Skeletal muscle satellite cell (primary cell): Measurements from ENCODE around the gene PHF3.

Experiments
- H3K27me3 ChIP-seq: 2 replicates; pipeline ENCODE4 v1.7.0; 2013; ENCODE audit warnings: low read length; ENCODE audit not compliant: control insufficient read depth, insufficient read depth
- H3K36me3 ChIP-seq: 2 replicates; pipeline ENCODE4 v1.7.0; 2013; ENCODE audit warnings: mild to moderate bottlenecking, control low read depth, low read length; ENCODE audit not compliant: insufficient read depth
- H3K4me1 ChIP-seq: 2 replicates; pipeline ENCODE4 v1.7.0; 2013; ENCODE audit warnings: low read length; ENCODE audit not compliant: control insufficient read depth, insufficient read depth
- H3K4me2 ChIP-seq: 2 replicates; pipeline ENCODE4 v1.7.0; 2013; ENCODE audit warnings: mild to moderate bottlenecking, low read length
- H3K4me3 ChIP-seq: 2 replicates; pipeline ENCODE4 v1.7.0; 2013; ENCODE audit warnings: low read length
- H3K9ac ChIP-seq: 2 replicates; pipeline ENCODE4 v1.7.0; 2013; ENCODE audit warnings: mild to moderate bottlenecking, low read depth, low read length, moderate library complexity
- H3K9me3 ChIP-seq: replicated peaks from 2 replicates; pipeline ENCODE4 v1.7.0; 2013; ENCODE audit warnings: mild to moderate bottlenecking, control low read depth, low read length

The PHF3 gene

GRCh38 chr6:63677282-63677681, 41.7 kb downstream of the PHF3 start:
- H3K4me2 ChIP-seq: no peak overlapping the region
- no peaks in the 10 kb centered on the region for H3K36me3 ChIP-seq
- H3K4me1 ChIP-seq: no peaks in the 10 kb centered on the region
- no peak overlapping the region for H3K9ac ChIP-seq
- H3K27me3 ChIP-seq: no peaks in the 10 kb centered on the region
- H3K9me3 ChIP-seq: no peaks in the 10 kb centered on the region
- no peak overlapping the region for H3K4me3 ChIP-seq

- no peak overlapping the region for H3K4me2 ChIP-seq
- H3K9ac ChIP-seq: no peak overlapping the region
- no peaks in the 10 kb centered on the region for H3K27me3 ChIP-seq
- H3K9me3 ChIP-seq: no peaks in the 10 kb centered on the region
- no peak overlapping the region for H3K4me3 ChIP-seq
- H3K4me1 ChIP-seq: no peaks in the 10 kb centered on the region
- H3K36me3 ChIP-seq: peaks cover 8% of the 10 kb centered on the region
Measured at GRCh38 chr6:63683071-63683603, 47.5 kb downstream of the PHF3 start.

- Histone ChIP-seq H3K36me3 (peaks cover 8% of the 10 kb centered on the region), H3K9ac (no peak overlapping the region), H3K27me3 (no peaks in the 10 kb centered on the region), H3K4me1 (no peaks in the 10 kb centered on the region), H3K4me2 (no peak overlapping the region), H3K9me3 (no peaks in the 10 kb centered on the region), H3K4me3 (no peak overlapping the region)
Measured at GRCh38 chr6:63685446-63686379, 50.1 kb downstream of the PHF3 start.

GRCh38 chr6:63689421-63689820, 53.8 kb downstream of the PHF3 start:
- Histone ChIP-seq H3K4me1 (no peaks in the 10 kb centered on the region), H3K9me3 (no peaks in the 10 kb centered on the region), H3K4me3 (no peak overlapping the region), H3K36me3 (peaks cover 5% of the 10 kb centered on the region), H3K9ac (no peak overlapping the region), H3K27me3 (no peaks in the 10 kb centered on the region), H3K4me2 (no peak overlapping the region)

GRCh38 chr6:63690221-63690620, 54.6 kb downstream of the PHF3 start:
- Histone ChIP-seq H3K27me3 (no peaks in the 10 kb centered on the region), H3K36me3 (no peaks in the 10 kb centered on the region)

GRCh38 chr6:63705707-63706106, 70.1 kb downstream of the PHF3 start:
- H3K27me3 ChIP-seq: no peaks in the 10 kb centered on the region
- peaks cover 53% of the 10 kb centered on the region for H3K36me3 ChIP-seq

More at GRCh38 chr6:63690221-63690620, 54.6 kb downstream of the PHF3 start:
- Histone ChIP-seq H3K4me1 (no peaks in the 10 kb centered on the region), H3K4me2 (no peak overlapping the region), H3K9ac (no peak overlapping the region), H3K9me3 (no peaks in the 10 kb centered on the region), H3K4me3 (no peak overlapping the region)

GRCh38 chr6:63706630-63707029, 71.0 kb downstream of the PHF3 start:
- peaks cover 58% of the 10 kb centered on the region for H3K36me3 ChIP-seq
- H3K27me3 ChIP-seq: no peaks in the 10 kb centered on the region
- no peaks in the 10 kb centered on the region for H3K4me1 ChIP-seq
- H3K4me2 ChIP-seq: no peak overlapping the region
- no peak overlapping the region for H3K4me3 ChIP-seq
- H3K9me3 ChIP-seq: no peaks in the 10 kb centered on the region
- H3K9ac ChIP-seq: no peak overlapping the region

More at GRCh38 chr6:63705707-63706106, 70.1 kb downstream of the PHF3 start:
- Histone ChIP-seq H3K4me2 (no peak overlapping the region), H3K9ac (no peak overlapping the region), H3K4me3 (no peak overlapping the region), H3K4me1 (no peaks in the 10 kb centered on the region), H3K9me3 (no peaks in the 10 kb centered on the region)

- H3K4me1 ChIP-seq: no peaks in the 10 kb centered on the region
- H3K4me3 ChIP-seq: no peak overlapping the region
- H3K4me2 ChIP-seq: no peak overlapping the region
- peaks cover 72% of the 10 kb centered on the region for H3K36me3 ChIP-seq
- H3K9ac ChIP-seq: no peak overlapping the region
- no peaks in the 10 kb centered on the region for H3K27me3 ChIP-seq
- no peaks in the 10 kb centered on the region for H3K9me3 ChIP-seq
Measured at GRCh38 chr6:63708631-63709030, 73.0 kb downstream of the PHF3 start.

GRCh38 chr6:63709148-63709547, 73.5 kb downstream of the PHF3 start:
- H3K9ac ChIP-seq: no peak overlapping the region
- H3K4me3 ChIP-seq: no peak overlapping the region
- no peaks in the 10 kb centered on the region for H3K4me1 ChIP-seq
- H3K4me2 ChIP-seq: no peak overlapping the region
- no peaks in the 10 kb centered on the region for H3K27me3 ChIP-seq
- no peaks in the 10 kb centered on the region for H3K9me3 ChIP-seq
- peaks cover 69% of the 10 kb centered on the region for H3K36me3 ChIP-seq

GRCh38 chr6:63713332-63713731, 77.7 kb downstream of the PHF3 start:
- Histone ChIP-seq H3K9ac (no peak overlapping the region), H3K9me3 (no peaks in the 10 kb centered on the region), H3K27me3 (no peaks in the 10 kb centered on the region), H3K4me3 (no peak overlapping the region), H3K4me2 (no peak overlapping the region), H3K36me3 (peaks cover 50% of the 10 kb centered on the region), H3K4me1 (no peaks in the 10 kb centered on the region)

GRCh38 chr6:63714091-63714490, 78.5 kb downstream of the PHF3 start:
- H3K9ac ChIP-seq: no peak overlapping the region
- H3K27me3 ChIP-seq: no peaks in the 10 kb centered on the region
- H3K36me3 ChIP-seq: peaks cover 44% of the 10 kb centered on the region
- no peak overlapping the region for H3K4me2 ChIP-seq
- no peaks in the 10 kb centered on the region for H3K9me3 ChIP-seq
- H3K4me1 ChIP-seq: no peaks in the 10 kb centered on the region
- no peak overlapping the region for H3K4me3 ChIP-seq

- no peak overlapping the region for H3K4me3 ChIP-seq
- no peaks in the 10 kb centered on the region for H3K9me3 ChIP-seq
- H3K4me2 ChIP-seq: no peak overlapping the region
- H3K4me1 ChIP-seq: no peaks in the 10 kb centered on the region
- no peak overlapping the region for H3K9ac ChIP-seq
- no peaks in the 10 kb centered on the region for H3K27me3 ChIP-seq
- H3K36me3 ChIP-seq: peaks cover 25% of the 10 kb centered on the region
Measured at GRCh38 chr6:63716169-63716568, 80.6 kb downstream of the PHF3 start.
